Activated CD8-positive, alpha-beta T cell treated with anti-CD3 and anti-CD28 coated beads for 36 hours (primary cell): Measurements from ENCODE around the gene GOLGA8T. TPM values are rescaled to one million over a fixed set of nuclear protein-coding genes. Genes with fewer than 3 reads are reported as not detected.
"Not testable (repeated sequence)": the region's sequence is repeated elsewhere in the genome, so short reads cannot be mapped to it uniquely, and the experiment has no call there.

Experiments used
- ATAC-seq: fragments of 200-7000 bp; cut with Tn5 transposase; one replicate; pipeline ENCODE4 v1.10.0; 2021; ENCODE audit warnings: mild to moderate bottlenecking, moderate library complexity
- CTCF ChIA-PET: fragments of 350-600 bp; sonication (Branson Sonifier 250); formaldehyde crosslinking; loops from one replicate; lab custom pipeline; 2021; ENCODE audit warnings: antibody characterized with exemption; lab: Charles Lee
- POLR2A ChIA-PET: fragments of 350-600 bp; sonication (Branson Sonifier 250); formaldehyde crosslinking; loops from one replicate; lab custom pipeline; 2021; ENCODE audit warnings: antibody characterized with exemption; lab: Charles Lee
- DNase-seq: peaks from one replicate; pipeline ENCODE4 v3.0.0-alpha.2; 2020
- H3K27ac Mint-ChIP-seq: one replicate; pipeline ENCODE4 v1.8.0; 2021; ENCODE audit warnings: mild to moderate bottlenecking, mixed read lengths
- H3K27me3 Mint-ChIP-seq: one replicate; pipeline ENCODE4 v1.8.0; 2021; ENCODE audit warnings: mixed read lengths
- H3K36me3 Mint-ChIP-seq: one replicate; pipeline ENCODE4 v1.8.0; 2021; ENCODE audit warnings: low read depth, mixed read lengths
- H3K4me1 Mint-ChIP-seq: one replicate; pipeline ENCODE4 v1.8.0; 2021; ENCODE audit warnings: low read depth, mixed read lengths
- H3K4me3 Mint-ChIP-seq: one replicate; pipeline ENCODE4 v1.8.0; 2021; ENCODE audit warnings: mild to moderate bottlenecking, moderate library complexity, mixed read lengths
- H3K9me3 Mint-ChIP-seq: one replicate; pipeline ENCODE4 v1.8.0; 2021; ENCODE audit warnings: mixed read lengths
- intact Hi-C: fragments of 100-400 bp; cut with micrococcal nuclease; formaldehyde crosslinking; loops from one replicate; pipeline ENCODE4 v1.10.0; 2022
- total RNA-seq, 2 experiments: library from RNA; stranded (reverse); gene quantifications; one replicate each; pipeline ENCODE4 v1.2.3, GENCODE V29; 2021

The GOLGA8T gene
- under 1 TPM in 1 of 2 experiments, not detected in 1; 0.18 TPM for total RNA-seq

GRCh38 chr15:30134751-30135150, at the start of gene GOLGA8T:
Gene GOLGA8T, plus strand, starts transcription at chr15:30135051. Its CDS starts 98 bp downstream, at chr15:30135149.
- H3K27me3 Mint-ChIP-seq, CTCF ChIA-PET, ATAC-seq, H3K9me3 Mint-ChIP-seq, H3K4me3 Mint-ChIP-seq, DNase-seq, H3K36me3 Mint-ChIP-seq, POLR2A ChIA-PET, intact Hi-C loops, H3K4me1 Mint-ChIP-seq, H3K27ac Mint-ChIP-seq: not testable (repeated sequence)

GRCh38 chr15:30097827-30098226, 37.0 kb upstream of the GOLGA8T start:
- CTCF ChIA-PET, H3K4me1 Mint-ChIP-seq, intact Hi-C loops, POLR2A ChIA-PET, H3K9me3 Mint-ChIP-seq, H3K4me3 Mint-ChIP-seq, DNase-seq, H3K36me3 Mint-ChIP-seq, H3K27me3 Mint-ChIP-seq, H3K27ac Mint-ChIP-seq: not testable (repeated sequence)
- ATAC-seq, result peak; percentile 75

GRCh38 chr15:30102890-30103289, 32.0 kb upstream of the GOLGA8T start:
- H3K27ac Mint-ChIP-seq, result not testable (repeated sequence)

DNA sequence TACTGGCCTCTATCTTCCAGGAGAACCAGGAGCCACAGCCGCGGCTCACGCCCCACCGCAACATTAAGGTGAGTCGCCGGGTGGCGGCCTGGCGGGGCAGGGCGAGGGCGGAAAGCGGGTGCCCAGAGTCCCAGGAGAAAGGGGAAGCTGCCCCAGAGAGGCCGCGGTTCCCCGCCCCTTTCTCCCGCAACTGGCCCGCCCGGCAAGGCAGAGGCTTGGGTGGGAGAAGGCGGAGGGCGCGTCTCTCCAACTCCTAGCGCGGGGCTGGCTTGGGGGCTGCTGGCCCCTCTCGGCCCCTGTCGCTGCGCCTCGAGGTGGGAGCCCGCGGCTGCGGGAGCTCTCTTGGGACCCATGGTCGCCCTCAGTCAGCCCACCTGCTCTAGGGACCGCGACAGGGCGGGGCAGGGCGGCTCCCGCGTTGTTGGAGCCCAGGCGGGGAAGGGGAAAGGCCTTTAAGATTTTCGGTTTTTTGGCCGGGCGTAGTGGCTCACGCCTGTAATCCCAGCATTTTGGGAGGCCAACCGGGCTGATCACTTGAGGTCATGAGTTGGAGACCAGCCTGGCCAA, 30.8 kb upstream of the GOLGA8T start:
- POLR2A ChIA-PET, intact Hi-C loops, DNase-seq, H3K4me1 Mint-ChIP-seq, H3K4me3 Mint-ChIP-seq, H3K36me3 Mint-ChIP-seq, H3K27ac Mint-ChIP-seq, H3K27me3 Mint-ChIP-seq, H3K9me3 Mint-ChIP-seq, CTCF ChIA-PET: not testable (repeated sequence)
- ATAC-seq, result peak; percentile 34

More at GRCh38 chr15:30102890-30103289, 32.0 kb upstream of the GOLGA8T start:
- H3K36me3 Mint-ChIP-seq, intact Hi-C loops, DNase-seq, H3K27me3 Mint-ChIP-seq, H3K4me3 Mint-ChIP-seq, POLR2A ChIA-PET, H3K4me1 Mint-ChIP-seq, H3K9me3 Mint-ChIP-seq, CTCF ChIA-PET, ATAC-seq: not testable (repeated sequence)

DNA sequence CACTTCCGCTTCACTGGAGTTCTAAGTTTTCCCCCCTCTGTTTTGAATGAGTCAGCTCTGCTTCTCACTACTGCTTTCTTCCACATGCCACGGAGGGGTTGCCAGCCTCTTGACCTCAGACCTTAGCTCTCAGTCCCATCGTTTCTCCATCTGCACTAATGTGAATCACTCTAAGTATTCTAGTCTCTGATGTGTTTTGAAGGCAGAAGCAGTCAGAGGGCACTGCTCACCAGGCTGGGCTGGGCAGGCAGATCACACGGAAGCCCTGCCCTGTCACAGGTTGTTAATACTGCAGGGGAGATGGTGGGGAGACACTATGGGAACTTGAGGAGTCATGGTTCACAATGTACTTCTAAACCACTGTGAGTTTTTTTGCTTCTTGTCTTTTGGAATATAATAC, 24.3 kb upstream of the GOLGA8T start:
- DNase-seq, H3K27me3 Mint-ChIP-seq, POLR2A ChIA-PET, CTCF ChIA-PET, H3K27ac Mint-ChIP-seq, H3K4me3 Mint-ChIP-seq, intact Hi-C loops, H3K9me3 Mint-ChIP-seq, ATAC-seq, H3K36me3 Mint-ChIP-seq, H3K4me1 Mint-ChIP-seq: not testable (repeated sequence)

GRCh38 chr15:30130066-30130465, 4.8 kb upstream of the GOLGA8T start:
- intact Hi-C loops, H3K4me3 Mint-ChIP-seq, H3K4me1 Mint-ChIP-seq, H3K9me3 Mint-ChIP-seq, H3K27me3 Mint-ChIP-seq, H3K36me3 Mint-ChIP-seq, ATAC-seq, DNase-seq, POLR2A ChIA-PET, CTCF ChIA-PET, H3K27ac Mint-ChIP-seq: not testable (repeated sequence)

GRCh38 chr15:30143246-30143645, 8.4 kb downstream of the GOLGA8T start:
- CTCF ChIA-PET, DNase-seq, H3K36me3 Mint-ChIP-seq, ATAC-seq, H3K4me1 Mint-ChIP-seq, H3K4me3 Mint-ChIP-seq, H3K9me3 Mint-ChIP-seq, POLR2A ChIA-PET, intact Hi-C loops, H3K27ac Mint-ChIP-seq, H3K27me3 Mint-ChIP-seq: not testable (repeated sequence)

DNA sequence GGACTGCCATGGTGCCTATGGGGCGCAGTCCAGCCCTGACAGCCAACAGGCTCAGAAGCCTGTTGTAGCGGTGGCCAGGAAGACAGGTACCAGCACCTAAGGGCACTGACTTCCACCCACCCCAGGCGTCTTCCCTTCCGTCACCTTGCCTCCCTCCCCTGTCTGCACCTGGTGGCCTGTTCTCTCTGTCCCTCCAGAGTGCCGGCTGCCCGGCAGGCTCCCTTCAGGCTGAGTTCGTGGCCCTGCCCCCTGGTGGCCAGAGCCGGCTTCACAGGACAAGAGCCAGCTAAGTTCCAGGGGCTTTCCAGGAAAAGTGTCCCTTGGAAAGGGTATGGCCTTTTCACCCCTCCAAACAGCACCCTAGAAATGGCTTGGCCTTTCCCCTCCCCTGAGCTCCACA, 15.0 kb downstream of the GOLGA8T start:
- intact Hi-C loops, H3K4me1 Mint-ChIP-seq, H3K27ac Mint-ChIP-seq, DNase-seq, POLR2A ChIA-PET, CTCF ChIA-PET, H3K36me3 Mint-ChIP-seq, H3K9me3 Mint-ChIP-seq, H3K4me3 Mint-ChIP-seq, H3K27me3 Mint-ChIP-seq: not testable (repeated sequence)
- peak; percentile 39 for ATAC-seq

GRCh38 chr15:30162479-30163357, 27.9 kb downstream of the GOLGA8T start:
- H3K27me3 Mint-ChIP-seq, DNase-seq, H3K9me3 Mint-ChIP-seq, ATAC-seq, H3K36me3 Mint-ChIP-seq, H3K4me3 Mint-ChIP-seq, POLR2A ChIA-PET, H3K4me1 Mint-ChIP-seq, CTCF ChIA-PET, H3K27ac Mint-ChIP-seq, intact Hi-C loops: not testable (repeated sequence)

- H3K27ac Mint-ChIP-seq, H3K9me3 Mint-ChIP-seq, H3K4me3 Mint-ChIP-seq, intact Hi-C loops, POLR2A ChIA-PET, CTCF ChIA-PET, DNase-seq, H3K4me1 Mint-ChIP-seq, ATAC-seq, H3K27me3 Mint-ChIP-seq, H3K36me3 Mint-ChIP-seq: not testable (repeated sequence)
Observed at GRCh38 chr15:30163759-30164158, 28.9 kb downstream of the GOLGA8T start.

- intact Hi-C loops, CTCF ChIA-PET, H3K27me3 Mint-ChIP-seq, POLR2A ChIA-PET, H3K36me3 Mint-ChIP-seq, H3K9me3 Mint-ChIP-seq, H3K4me1 Mint-ChIP-seq, DNase-seq, H3K4me3 Mint-ChIP-seq, H3K27ac Mint-ChIP-seq: not testable (repeated sequence)
- peak; percentile 64 for ATAC-seq
Observed at GRCh38 chr15:30164257-30164656, 29.4 kb downstream of the GOLGA8T start.

GRCh38 chr15:30167403-30167802, 32.6 kb downstream of the GOLGA8T start:
- intact Hi-C loops, ATAC-seq, H3K4me3 Mint-ChIP-seq, CTCF ChIA-PET, H3K36me3 Mint-ChIP-seq, H3K27me3 Mint-ChIP-seq, POLR2A ChIA-PET, H3K9me3 Mint-ChIP-seq, H3K4me1 Mint-ChIP-seq, DNase-seq, H3K27ac Mint-ChIP-seq: not testable (repeated sequence)
